Fibroblast of upper back skin (primary cell): ENCODE results near the gene NPAS3.

Source experiments
- DNase-seq: peaks from one replicate; pipeline ENCODE4 v3.0.0-alpha.2; 2013

Gene NPAS3

GRCh38 chr14:32938719-32939253, at the start of gene NPAS3:
Gene NPAS3, plus strand, starts transcription at chr14:32938879.
- peak; percentile 3 for DNase-seq

- no peak for DNase-seq
These were observed 41.5 kb upstream of the NPAS3 start for GRCh38 chr14:32896979-32897697.

GRCh38 chr14:32897698-32898064, 41.0 kb upstream of the NPAS3 start:
- DNase-seq, result no peak

- no peak for DNase-seq
These were observed 39.8 kb upstream of the NPAS3 start for GRCh38 chr14:32898876-32899275.

- no peak for DNase-seq
These were observed 38.1 kb upstream of the NPAS3 start for GRCh38 chr14:32900547-32900946.

GRCh38 chr14:32905013-32905412, 33.7 kb upstream of the NPAS3 start:
- no peak for DNase-seq

GRCh38 chr14:32906672-32907071, 32.0 kb upstream of the NPAS3 start:
- no peak for DNase-seq

GRCh38 chr14:32908196-32909084, 30.2 kb upstream of the NPAS3 start:
- peak; percentile 69 for DNase-seq

GRCh38 chr14:32913725-32914124, 25.0 kb upstream of the NPAS3 start:
- peak; percentile 44 for DNase-seq

GRCh38 chr14:32914391-32914790, 24.3 kb upstream of the NPAS3 start:
- DNase-seq, result peak; percentile 62

GRCh38 chr14:32920696-32921276, 17.9 kb upstream of the NPAS3 start:
- DNase-seq, result no peak

- peak; percentile 14 for DNase-seq
These were observed 13.2 kb upstream of the NPAS3 start for GRCh38 chr14:32925439-32925838.

- peak; percentile 2 for DNase-seq
These were observed 6.3 kb upstream of the NPAS3 start for GRCh38 chr14:32932302-32932913.

- no peak for DNase-seq
These were observed 5.6 kb upstream of the NPAS3 start for GRCh38 chr14:32932914-32933628.

- DNase-seq, result peak; percentile 44
These were observed 5.0 kb upstream of the NPAS3 start for GRCh38 chr14:32933629-32934072.

- DNase-seq, result peak; percentile 13
These were observed 4.4 kb upstream of the NPAS3 start for GRCh38 chr14:32934073-32934880.

- DNase-seq, result no peak
These were observed 3.6 kb upstream of the NPAS3 start for GRCh38 chr14:32934881-32935633.

- DNase-seq, result peak; percentile 71
These were observed 781 bp downstream of the NPAS3 start for GRCh38 chr14:32939254-32940065.

GRCh38 chr14:32940066-32940651, 1.5 kb downstream of the NPAS3 start:
- peak; percentile 9 for DNase-seq
